NOMO-1 treated with DMSO at 0.1 percent for 48 hours (cell line): ENCODE measurements around the gene PPM1N.

Experiments
- DNase-seq: peaks from one replicate; lab custom pipeline; 2025; ENCODE audit not compliant: unreplicated experiment; lab: John Stamatoyannopoulos, UW

The PPM1N gene

GRCh38 chr19:45488708-45489107 is 9.5 kb upstream of the PPM1N start:
- no peak for DNase-seq

GRCh38 chr19:45489216-45489855 is 8.9 kb upstream of the PPM1N start:
- DNase-seq: no peak

- DNase-seq: no peak
These were observed 6.1 kb upstream of the PPM1N start for GRCh38 chr19:45492137-45492626.

- DNase-seq: peak; percentile 17
These were observed 5.4 kb upstream of the PPM1N start for GRCh38 chr19:45492627-45493470.

GRCh38 chr19:45494261-45494916 is 3.9 kb upstream of the PPM1N start:
- DNase-seq: no peak

GRCh38 chr19:45495178-45495577 is 3.1 kb upstream of the PPM1N start:
- DNase-seq: no peak

- DNase-seq: no peak
These were observed 1.8 kb upstream of the PPM1N start for GRCh38 chr19:45496349-45496953.

- DNase-seq: no peak
These were observed 452 bp upstream of the PPM1N start for GRCh38 chr19:45497791-45498190.

GRCh38 chr19:45499196-45500180 is 1.2 kb downstream of the PPM1N start:
- DNase-seq: no peak

- no peak for DNase-seq
These were observed 2.9 kb downstream of the PPM1N start for GRCh38 chr19:45500918-45501729.

GRCh38 chr19:45501730-45502014 is 3.4 kb downstream of the PPM1N start:
- no peak for DNase-seq

GRCh38 chr19:45502111-45502510 is 3.9 kb downstream of the PPM1N start:
- no peak for DNase-seq

- DNase-seq: no peak
These were observed 5.7 kb downstream of the PPM1N start for GRCh38 chr19:45503909-45504308.

- DNase-seq: no peak
These were observed 7.1 kb downstream of the PPM1N start for GRCh38 chr19:45505151-45505995.

- DNase-seq: no peak
These were observed 7.7 kb downstream of the PPM1N start for GRCh38 chr19:45505996-45506245.

- peak; percentile 89 for DNase-seq
These were observed 8.2 kb downstream of the PPM1N start for GRCh38 chr19:45506246-45506988.

- peak; percentile 92 for DNase-seq
These were observed 9.0 kb downstream of the PPM1N start, which contains the start of gene VASP for GRCh38 chr19:45506989-45507871. Gene VASP (plus strand): TSS chr19:45507479. CDS start chr19:45507772, 293 bp downstream.
